Testis (tissue), 3 donors: ENCODE measurements around the gene NPAS2. TPM values are rescaled to one million over a fixed set of nuclear protein-coding genes. Genes with fewer than 3 reads are reported as not detected.

Source experiments
- DNase-seq: peaks from one replicate; pipeline ENCODE4 v3.0.0-alpha.2; 2019
- H3K27ac ChIP-seq, 2 donors: fragments of 200-600 bp; sonication (generic); one replicate each; pipeline ENCODE4 v1.5.1; 2019
- H3K27me3 ChIP-seq: fragments of 200-600 bp; sonication (generic); one replicate; pipeline ENCODE4 v1.5.1; 2019
- H3K36me3 ChIP-seq: fragments of 200-600 bp; sonication (generic); one replicate; pipeline ENCODE4 v1.5.1; 2017; ENCODE audit warnings: low read depth; ENCODE audit errors: missing control alignments
- H3K4me1 ChIP-seq: fragments of 200-600 bp; sonication (generic); one replicate; pipeline ENCODE4 v1.5.1; 2019
- H3K4me3 ChIP-seq, 2 donors: fragments of 200-600 bp; sonication (generic); one replicate each; pipeline ENCODE4 v1.5.1; 2017 to 2019
- H3K9me3 ChIP-seq: fragments of 200-600 bp; sonication (generic); one replicate; pipeline ENCODE4 v1.5.1; 2017
- CTCF ChIP-seq, 3 experiments: fragments of 450-650 bp in 2 of 3; fragments of 200-600 bp in 1 of 3; sonication (generic) in 1 of 3; IDR thresholded peaks; one replicate each; pipeline ENCODE4 v1.5.1; 2016 to 2019; ENCODE audit warnings: antibody characterized with exemption in 3 of 3, mild to moderate bottlenecking in 2 of 3, moderate library complexity in 1 of 3
- POLR2A ChIP-seq: fragments of 450-650 bp; IDR thresholded peaks from one replicate; pipeline ENCODE4 v1.6.1; 2017; ENCODE audit warnings: antibody characterized with exemption, mild to moderate bottlenecking, moderate library complexity
- WGBS, 2 donors: methylation state at CpG; one replicate each; pipeline ENCODE4 v1.1.5; 2018; 5-methylcytosine and 5-hydroxymethylcytosine counted together
- intact Hi-C: fragments of 100-400 bp; cut with DNase I; formaldehyde crosslinking; loops from one replicate; pipeline ENCODE4 v1.15.1; 2023; ENCODE audit warnings: low total_unique reads
- polyA plus RNA-seq: library from polyadenylated mRNA; stranded (reverse); fragments of 350-450 nt; fragmentation: Illumina TruSeq; extraction: RNeasy Lipid Tissue Mini Kit (QIAGEN cat#74804); gene quantifications from one replicate; pipeline ENCODE4 v1.2.3, GENCODE V29; 2014; ENCODE audit warnings: low read depth, low replicate concordance; ENCODE audit not compliant: insufficient read depth
- total RNA-seq, 2 donors: library from RNA; depleted of rRNA; stranded (reverse); fragments of >200 nt; gene quantifications; one replicate each; pipeline ENCODE4 v1.2.3, GENCODE V29; 2016

The NPAS2 gene
- total and polyA plus RNA-seq, 3 donors from 2014 or later: 20.4 to 64.2 (median 46.7) TPM

DNA sequence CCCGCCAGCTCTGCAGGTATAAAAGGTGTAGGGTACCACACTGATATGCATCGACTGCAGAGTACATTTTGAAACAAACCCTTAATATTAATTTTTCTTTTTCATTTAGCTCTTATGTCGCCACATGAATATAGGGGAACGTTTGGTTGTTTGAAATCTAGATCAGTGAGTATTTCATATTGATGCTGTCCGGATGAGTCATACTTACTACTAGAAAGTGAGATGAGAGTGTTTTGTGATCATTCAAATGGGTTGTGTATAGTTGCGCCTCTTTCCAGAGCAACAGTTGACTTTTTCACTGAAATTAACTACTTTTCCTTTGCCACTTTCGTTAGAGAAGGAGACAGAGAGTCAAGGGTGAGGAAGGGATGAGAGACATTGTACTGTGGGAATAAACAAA lies 24.6 kb downstream of the NPAS2 start:
- no peaks in the 10 kb centered on the region for H3K36me3 ChIP-seq
- 85% methylated on average over 7 of the region's 7 CpGs for WGBS, 2 donors
- no peaks in the 10 kb centered on the region for H3K9me3 ChIP-seq
- H3K27me3 ChIP-seq: no peaks in the 10 kb centered on the region
- DNase-seq: no peak
- H3K4me1 ChIP-seq: no peaks in the 10 kb centered on the region
- intact Hi-C loops: no loop called here
- H3K4me3 ChIP-seq: no peak overlapping the region
- no peak for TF ChIP-seq POLR2A
- TF ChIP-seq CTCF (IDR thresholded peaks at IDR 0.05): no peak
- no peak overlapping the region for H3K27ac ChIP-seq

- no peaks in the 10 kb centered on the region for H3K27me3 ChIP-seq
- WGBS, 2 donors: 89 to 95% methylated on average over 4 to 5 of the region's 5 CpGs
- H3K4me1 ChIP-seq: no peaks in the 10 kb centered on the region
- TF ChIP-seq CTCF (IDR thresholded peaks at IDR 0.05): no peak
- TF ChIP-seq POLR2A: no peak
- H3K4me3 ChIP-seq: no peak overlapping the region
- intact Hi-C loops: no loop called here
- H3K27ac ChIP-seq: no peak overlapping the region
- H3K36me3 ChIP-seq: no peaks in the 10 kb centered on the region
- no peaks in the 10 kb centered on the region for H3K9me3 ChIP-seq
- DNase-seq: no peak
These were observed 25.4 kb downstream of the NPAS2 start for GRCh38 chr2:100845141-100845991.

DNA sequence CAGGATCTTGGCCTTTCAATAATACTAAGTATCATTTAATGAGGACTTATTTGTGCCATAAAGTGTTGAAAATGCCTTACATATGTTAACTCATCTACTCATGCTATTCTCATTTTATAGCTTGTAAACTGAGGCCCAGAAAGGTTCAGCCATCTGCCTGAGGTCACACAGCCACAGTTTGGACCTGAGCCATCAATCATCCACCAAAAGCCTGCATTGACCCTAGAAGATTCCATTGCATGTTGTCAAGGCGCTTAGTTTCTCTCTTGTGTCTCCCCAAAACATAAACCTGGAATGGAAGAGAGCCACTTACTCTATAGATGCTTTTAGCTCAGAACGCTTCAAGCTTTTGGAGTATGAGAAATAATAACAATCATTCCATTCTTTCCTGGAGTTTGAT lies 26.8 kb downstream of the NPAS2 start:
- Histone ChIP-seq H3K9me3 (no peaks in the 10 kb centered on the region), H3K27ac (no peak overlapping the region), H3K4me3 (no peak overlapping the region), H3K4me1 (no peaks in the 10 kb centered on the region), H3K27me3 (no peaks in the 10 kb centered on the region), H3K36me3 (no peaks in the 10 kb centered on the region)
- WGBS, 2 donors: 91 to 92% methylated on average over 2 of the region's 2 CpGs
- no peak for TF ChIP-seq CTCF (IDR thresholded peaks at IDR 0.05)
- TF ChIP-seq POLR2A: no peak
- no peak for DNase-seq
- intact Hi-C loops: no loop called here

GRCh38 chr2:100852447-100852846 lies 32.5 kb downstream of the NPAS2 start:
- WGBS, 2 donors: 90% methylated on average over 4 of the region's 4 CpGs
- intact Hi-C loops: no loop called here
- no peaks in the 10 kb centered on the region for H3K27me3 ChIP-seq

More at GRCh38 chr2:100852447-100852846, 32.5 kb downstream of the NPAS2 start:
- Histone ChIP-seq H3K4me3 (no peak overlapping the region), H3K36me3 (no peaks in the 10 kb centered on the region), H3K27ac (no peak overlapping the region), H3K9me3 (no peaks in the 10 kb centered on the region), H3K4me1 (no peaks in the 10 kb centered on the region)
- TF ChIP-seq CTCF (IDR thresholded peaks at IDR 0.05) (no peak), POLR2A (no peak)
- no peak for DNase-seq
